ENCODE results near the gene BACE2.

- TF ChIP-seq CTCF (IDR thresholded peaks at IDR 0.05; ENCODE audit: borderline replicate concordance, extremely low read depth, low read length, poor library complexity, severe bottlenecking) (no peak), EZH2 (IDR thresholded peaks at IDR 0.05; ENCODE audit: borderline replicate concordance, low read depth, low read length, severe bottlenecking) (no peak)
These were observed 4.9 kb upstream of the BACE2 start for GRCh38 chr21:41163091-41163490.
